Peyer's patch (tissue), 4 donors: ENCODE measurements around the gene BTLA.

Experiments
- CTCF ChIP-seq, 6 experiments: fragments of 450-650 bp in 4 of 6; fragments of 200-600 bp in 2 of 6; sonication (generic) in 1 of 6; IDR thresholded peaks; one replicate each; pipeline ENCODE4 v1.5.1; 2017 to 2019; ENCODE audit warnings: antibody characterized with exemption in 6 of 6, mild to moderate bottlenecking in 3 of 6, moderate library complexity in 1 of 6
- POLR2A ChIP-seq, 2 donors: fragments of 450-650 bp; IDR thresholded peaks; one replicate each; pipeline ENCODE4 v1.5.1; 2017; ENCODE audit warnings: antibody characterized with exemption in 2 of 2, mild to moderate bottlenecking in 2 of 2, moderate library complexity in 2 of 2

- TF ChIP-seq CTCF (IDR thresholded peaks at IDR 0.05) (no peak), POLR2A (IDR thresholded peaks at IDR 0.05) (no peak)
Observed at GRCh38 chr3:112484352-112484751, 14.9 kb downstream of the BTLA start.
